Measurements from ENCODE around the gene NFE2L2. TPM values are rescaled to one million over a fixed set of nuclear protein-coding genes. Genes with fewer than 3 reads are reported as not detected.

Gene NFE2L2
- total RNA-seq, 1 donor from 2014 or later: 89.3 TPM

DNA sequence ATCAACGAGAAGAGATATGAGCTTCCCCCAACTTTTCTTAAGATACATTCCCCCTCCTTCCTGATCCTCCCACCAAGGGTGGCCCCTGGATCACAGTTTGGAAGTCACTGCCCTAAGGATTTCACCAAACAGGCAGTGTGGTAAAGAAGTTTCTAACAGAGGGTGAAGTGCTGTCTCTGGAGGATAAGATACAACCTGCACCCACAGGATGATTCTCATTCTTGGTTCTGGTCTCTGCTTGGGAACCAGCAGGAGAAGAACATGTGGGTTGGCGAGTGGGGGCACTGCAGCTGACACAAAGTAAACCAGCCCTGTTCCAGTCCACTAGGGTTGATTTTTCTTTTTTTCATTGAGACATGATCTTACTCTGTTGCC is 9.3 kb downstream of the NFE2L2 start:
- Mint-ChIP-seq H3K36me3 (ENCODE audit: low read depth) (peaks cover 65% of the 10 kb centered on the region), H3K27me3 (no peaks in the 10 kb centered on the region), H3K4me1 (peaks cover 87% of the 10 kb centered on the region), H3K4me3 (no peak overlapping the region), H3K9me3 (peaks cover 2% of the 10 kb centered on the region), H3K27ac (no peak overlapping the region)
- POLR2A ChIA-PET: interaction anchor here (3.8 kb wide), 1 partner anchor 9 kb away, joined by 22 read pairs; the partner anchor contains the start of gene NFE2L2
- DNase-seq: no peak
- ATAC-seq (ENCODE audit: low read depth): no peak
- intact Hi-C loops (cut with micrococcal nuclease): no loop called here
- no peak for TF ChIP-seq CTCF (IDR thresholded peaks at IDR 0.05)
- CTCF ChIA-PET: interaction anchor here (0.8 to 2.0 kb wide), 4 partner anchors 8 to 90 kb away, joined by 3 to 6 read pairs (median 3); no protein-coding TSS in a partner anchor

- H3K9me3 Mint-ChIP-seq: peaks cover 2% of the 10 kb centered on the region
- POLR2A ChIA-PET: interaction anchor here (0.6 to 3.8 kb wide), 2 partner anchors 10 to 90 kb away, joined by 4 to 22 read pairs; partner anchors contain the start of gene NFE2L2
Measured at GRCh38 chr2:177254433-177255226, 9.9 kb downstream of the NFE2L2 start.

DNA sequence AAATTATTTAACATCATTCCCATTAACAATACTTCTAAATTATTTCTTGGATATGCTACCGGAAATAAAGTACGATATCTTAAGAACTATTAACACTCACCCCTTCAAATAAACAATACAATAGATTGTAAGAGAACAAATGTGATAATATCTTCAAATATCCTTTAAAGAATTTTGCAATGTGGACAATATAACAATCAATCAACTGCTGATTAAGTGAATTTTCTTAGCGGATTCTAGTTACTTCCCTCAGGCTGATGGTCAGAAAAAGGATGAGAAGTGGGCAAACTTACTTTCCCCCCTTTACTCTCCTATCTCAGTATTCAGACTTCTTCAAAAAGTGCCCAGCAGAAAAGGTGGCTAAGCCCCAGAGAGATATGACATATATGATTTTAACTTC is 10.8 kb downstream of the NFE2L2 start:
- no peak overlapping the region for H3K4me3 Mint-ChIP-seq
- CTCF ChIA-PET: interaction anchor here (1.1 kb wide), 1 partner anchor 11 kb away, joined by 3 read pairs; the partner anchor contains the start of gene NFE2L2

More at GRCh38 chr2:177254433-177255226, 9.9 kb downstream of the NFE2L2 start:
- Mint-ChIP-seq H3K36me3 (ENCODE audit: low read depth) (peaks cover 66% of the 10 kb centered on the region), H3K27me3 (no peaks in the 10 kb centered on the region), H3K27ac (no peak overlapping the region), H3K4me3 (no peak overlapping the region), H3K4me1 (peaks cover 87% of the 10 kb centered on the region)
- ATAC-seq (ENCODE audit: low read depth): no peak
- TF ChIP-seq CTCF (IDR thresholded peaks at IDR 0.05): no peak
- CTCF ChIA-PET: interaction anchor here (0.8 to 2.0 kb wide), 4 partner anchors 9 to 90 kb away, joined by 3 to 6 read pairs (median 3); no protein-coding TSS in a partner anchor
- DNase-seq: no peak
- intact Hi-C loops (cut with micrococcal nuclease): no loop called here

DNA sequence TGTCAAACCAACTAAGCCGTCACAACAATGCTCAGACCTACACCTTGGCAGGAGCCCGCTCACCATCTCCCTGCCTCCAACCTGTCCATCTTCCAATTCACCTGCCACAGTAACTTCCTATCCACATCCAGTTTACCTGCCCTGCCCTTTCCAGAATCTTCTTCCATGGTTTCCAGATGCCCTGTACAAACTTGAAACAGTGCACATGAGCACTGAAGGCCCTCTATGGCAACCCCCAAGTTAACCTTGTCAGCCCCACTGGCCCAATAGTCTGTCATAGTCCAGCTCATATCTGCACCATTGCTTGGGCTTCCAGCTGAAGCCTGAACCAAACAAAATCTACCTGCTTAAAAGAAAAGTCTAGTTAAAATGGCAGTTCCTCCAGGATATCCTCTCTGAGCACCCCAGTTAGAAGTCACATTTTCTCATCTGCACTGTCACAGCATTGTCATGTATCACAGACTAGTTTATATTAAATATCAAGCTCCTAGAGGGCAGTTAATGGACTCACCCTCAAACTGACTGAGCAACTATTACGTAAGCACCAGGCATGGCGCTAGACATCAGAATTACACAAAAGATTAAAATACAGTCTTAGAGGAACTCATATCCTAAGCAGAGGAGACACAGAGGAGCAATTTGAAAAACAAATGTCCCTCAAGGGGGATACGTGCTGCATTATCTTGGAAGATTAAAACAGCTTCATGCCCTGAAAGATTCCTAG is 11.6 kb downstream of the NFE2L2 start:
- Mint-ChIP-seq H3K4me3 (peak overlapping the region; percentile 4), H3K36me3 (ENCODE audit: low read depth) (peaks cover 56% of the 10 kb centered on the region), H3K4me1 (peaks cover 80% of the 10 kb centered on the region), H3K9me3 (no peaks in the 10 kb centered on the region), H3K27me3 (no peaks in the 10 kb centered on the region), H3K27ac (peak overlapping the region; percentile 57)
- CTCF ChIA-PET: interaction anchor here (0.8 to 1.1 kb wide), 2 partner anchors 10 to 11 kb away, joined by 3 to 4 read pairs; partner anchors contain the start of gene NFE2L2
- intact Hi-C loops (cut with micrococcal nuclease): loop anchor here (1.0 kb wide), 1 partner anchor 13 kb away; no protein-coding TSS in a partner anchor
- DNase-seq (no peak), ATAC-seq (ENCODE audit: low read depth) (no peak)
- POLR2A ChIA-PET: interaction anchor here (0.8 to 3.8 kb wide), 2 partner anchors 11 to 27 kb away, joined by 4 to 22 read pairs; partner anchors contain the start of gene NFE2L2
- no peak for TF ChIP-seq CTCF (IDR thresholded peaks at IDR 0.05)

More for the DNA sequence above, 10.8 kb downstream of the NFE2L2 start:
- Mint-ChIP-seq H3K4me1 (peaks cover 84% of the 10 kb centered on the region), H3K36me3 (ENCODE audit: low read depth) (peaks cover 61% of the 10 kb centered on the region), H3K9me3 (peaks cover 2% of the 10 kb centered on the region), H3K27ac (no peak overlapping the region), H3K27me3 (no peaks in the 10 kb centered on the region)
- DNase-seq (no peak), ATAC-seq (ENCODE audit: low read depth) (no peak)
- intact Hi-C loops (cut with micrococcal nuclease): no loop called here
- POLR2A ChIA-PET: interaction anchor here (0.6 to 3.8 kb wide), 3 partner anchors 11 to 89 kb away, joined by 4 to 22 read pairs (median 4); partner anchors contain the start of gene NFE2L2
- TF ChIP-seq CTCF (IDR thresholded peaks at IDR 0.05): no peak
